GM19372 (cell line): ENCODE data around the gene ROBO1.

Source experiments
- ATAC-seq: cut with Tn5 transposase; IDR thresholded peaks from one replicate; pipeline ENCODE4 v1.9.1; 2021; ENCODE audit warnings: mild to moderate bottlenecking, low read depth, moderate library complexity; ENCODE audit not compliant: unreplicated experiment

ROBO1 gene

GRCh38 chr3:78994174-78995027, 773.4 kb downstream of the ROBO1 start:
- ATAC-seq: no peak

- ATAC-seq: no peak
These were observed 774.4 kb downstream of the ROBO1 start for GRCh38 chr3:78993375-78993774.

GRCh38 chr3:78992830-78993229, 775.0 kb downstream of the ROBO1 start:
- ATAC-seq: no peak

- no peak for ATAC-seq
These were observed 775.4 kb downstream of the ROBO1 start for GRCh38 chr3:78992400-78992799.

- ATAC-seq: no peak
These were observed 776.1 kb downstream of the ROBO1 start for GRCh38 chr3:78991656-78992055.

- no peak for ATAC-seq
These were observed 777.6 kb downstream of the ROBO1 start for GRCh38 chr3:78990156-78990555.

GRCh38 chr3:78988324-78988723, 779.5 kb downstream of the ROBO1 start:
- no peak for ATAC-seq

- no peak for ATAC-seq
These were observed 781.2 kb downstream of the ROBO1 start for GRCh38 chr3:78986416-78987101.

- ATAC-seq: no peak
These were observed 781.8 kb downstream of the ROBO1 start for GRCh38 chr3:78985981-78986380.

GRCh38 chr3:78979028-78979427, 788.8 kb downstream of the ROBO1 start:
- ATAC-seq: no peak

GRCh38 chr3:78978037-78978436, 789.8 kb downstream of the ROBO1 start:
- no peak for ATAC-seq

- no peak for ATAC-seq
These were observed 790.7 kb downstream of the ROBO1 start for GRCh38 chr3:78977073-78977472.

- no peak for ATAC-seq
These were observed 791.6 kb downstream of the ROBO1 start for GRCh38 chr3:78976200-78976599.

- ATAC-seq: no peak
These were observed 793.5 kb downstream of the ROBO1 start for GRCh38 chr3:78974181-78974790.

GRCh38 chr3:78972617-78973301, 795.0 kb downstream of the ROBO1 start:
- no peak for ATAC-seq

- ATAC-seq: no peak
These were observed 797.1 kb downstream of the ROBO1 start for GRCh38 chr3:78970656-78971055.

- ATAC-seq: no peak
These were observed 798.3 kb downstream of the ROBO1 start for GRCh38 chr3:78969483-78969882.

GRCh38 chr3:78967061-78967460, 800.7 kb downstream of the ROBO1 start:
- ATAC-seq: no peak

GRCh38 chr3:78963771-78964170, 804.0 kb downstream of the ROBO1 start:
- no peak for ATAC-seq

GRCh38 chr3:78957456-78957855, 810.3 kb downstream of the ROBO1 start:
- no peak for ATAC-seq
